22Rv1 (cell line): ENCODE measurements around the gene CDKN3.
"Not testable (repeated sequence)": the region's sequence is repeated elsewhere in the genome, so short reads cannot be mapped to it uniquely, and the experiment has no call there.

Experiments used
- H3K27ac ChIP-seq: fragments of 450-650 bp; 2 replicates; pipeline ENCODE4 v1.5.1; 2017
- ZFX ChIP-seq: fragments of 450-650 bp; IDR thresholded peaks from 2 replicates; pipeline ENCODE4 v1.6.1; 2017; ENCODE audit warnings: antibody characterized with exemption, borderline replicate concordance
- TF ChIP-seq, protein P1 (sequence below): fragments of 450-650 bp; IDR thresholded peaks from 2 replicates; pipeline ENCODE4 v1.5.1; 2017; ENCODE audit warnings: mild to moderate bottlenecking

CDKN3 gene

DNA sequence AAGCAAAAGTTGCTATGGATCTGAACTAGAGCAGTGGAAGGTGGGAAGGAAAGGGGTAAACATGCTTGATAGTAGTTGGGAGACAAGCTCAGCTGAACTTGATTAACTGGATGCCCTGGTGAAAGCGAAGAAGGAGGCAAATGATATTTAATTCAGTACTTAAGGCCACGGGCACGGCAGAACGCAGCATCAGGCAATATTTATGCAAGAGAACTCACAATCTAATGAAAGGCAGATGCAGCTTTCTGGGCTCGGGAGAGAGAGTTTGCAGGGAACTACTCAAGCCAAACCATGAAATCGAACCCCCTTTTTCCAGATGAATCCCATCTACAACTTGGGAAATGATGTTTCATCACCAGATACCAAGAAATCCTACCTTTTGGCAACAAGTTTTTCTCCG is 47.9 kb downstream of the CDKN3 start:
- TF ChIP-seq, protein P1, sequence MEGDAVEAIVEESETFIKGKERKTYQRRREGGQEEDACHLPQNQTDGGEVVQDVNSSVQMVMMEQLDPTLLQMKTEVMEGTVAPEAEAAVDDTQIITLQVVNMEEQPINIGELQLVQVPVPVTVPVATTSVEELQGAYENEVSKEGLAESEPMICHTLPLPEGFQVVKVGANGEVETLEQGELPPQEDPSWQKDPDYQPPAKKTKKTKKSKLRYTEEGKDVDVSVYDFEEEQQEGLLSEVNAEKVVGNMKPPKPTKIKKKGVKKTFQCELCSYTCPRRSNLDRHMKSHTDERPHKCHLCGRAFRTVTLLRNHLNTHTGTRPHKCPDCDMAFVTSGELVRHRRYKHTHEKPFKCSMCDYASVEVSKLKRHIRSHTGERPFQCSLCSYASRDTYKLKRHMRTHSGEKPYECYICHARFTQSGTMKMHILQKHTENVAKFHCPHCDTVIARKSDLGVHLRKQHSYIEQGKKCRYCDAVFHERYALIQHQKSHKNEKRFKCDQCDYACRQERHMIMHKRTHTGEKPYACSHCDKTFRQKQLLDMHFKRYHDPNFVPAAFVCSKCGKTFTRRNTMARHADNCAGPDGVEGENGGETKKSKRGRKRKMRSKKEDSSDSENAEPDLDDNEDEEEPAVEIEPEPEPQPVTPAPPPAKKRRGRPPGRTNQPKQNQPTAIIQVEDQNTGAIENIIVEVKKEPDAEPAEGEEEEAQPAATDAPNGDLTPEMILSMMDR = no peak
- H3K27ac ChIP-seq = no peak overlapping the region

DNA sequence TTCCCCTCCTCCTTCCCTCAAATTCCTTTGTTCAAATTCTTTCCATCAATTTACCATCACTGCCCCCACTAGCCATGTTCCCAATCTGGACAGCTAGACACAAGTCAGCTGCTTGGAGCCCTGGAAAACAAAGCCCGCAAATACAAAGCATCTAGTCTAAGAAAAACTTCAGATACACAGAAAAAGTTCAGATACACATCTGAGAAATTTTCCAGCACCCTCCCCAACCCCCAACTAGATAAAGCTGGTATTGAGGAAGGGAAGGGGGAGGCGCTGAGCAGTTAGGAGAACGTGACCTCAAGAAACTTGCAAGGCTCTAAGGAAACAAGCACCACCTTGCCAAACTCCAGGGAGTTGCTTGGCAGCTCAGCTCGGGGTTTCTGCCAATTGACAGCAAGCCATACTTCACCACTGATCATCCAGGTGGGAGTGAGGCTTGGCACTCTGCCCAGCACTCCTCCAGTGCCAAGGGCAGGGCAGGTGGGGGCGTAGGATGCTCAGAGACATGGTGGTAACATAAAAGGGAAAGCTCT is 49.4 kb downstream of the CDKN3 start:
- TF ChIP-seq, protein P1 = no peak
- TF ChIP-seq ZFX = no peak
- no peak overlapping the region for H3K27ac ChIP-seq

- H3K27ac ChIP-seq = no peak overlapping the region
- TF ChIP-seq, protein P1 = no peak
- TF ChIP-seq ZFX = no peak
Observed at GRCh38 chr14:54447231-54447692, 50.5 kb downstream of the CDKN3 start.

DNA sequence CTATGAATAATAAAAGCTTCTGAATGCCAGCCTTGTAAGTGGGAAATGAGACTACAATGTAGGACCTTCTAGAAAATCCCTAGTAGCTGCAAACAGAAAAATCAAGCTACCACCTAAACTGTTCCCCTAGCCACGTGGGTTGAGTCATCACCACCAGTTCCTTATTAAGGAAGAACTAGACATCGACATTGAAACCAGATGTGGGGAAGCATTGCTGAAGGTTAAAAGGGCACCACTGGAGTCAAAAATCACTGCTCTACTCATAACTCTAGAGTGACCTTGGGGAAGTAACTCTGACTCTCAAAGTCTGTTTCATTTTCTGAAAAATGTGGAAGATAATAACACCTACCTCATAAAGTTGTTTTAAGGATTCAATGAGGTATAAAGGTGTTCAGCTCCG is 53.7 kb downstream of the CDKN3 start:
- no peak for TF ChIP-seq ZFX
- TF ChIP-seq, protein P1 = no peak
- no peak overlapping the region for H3K27ac ChIP-seq

DNA sequence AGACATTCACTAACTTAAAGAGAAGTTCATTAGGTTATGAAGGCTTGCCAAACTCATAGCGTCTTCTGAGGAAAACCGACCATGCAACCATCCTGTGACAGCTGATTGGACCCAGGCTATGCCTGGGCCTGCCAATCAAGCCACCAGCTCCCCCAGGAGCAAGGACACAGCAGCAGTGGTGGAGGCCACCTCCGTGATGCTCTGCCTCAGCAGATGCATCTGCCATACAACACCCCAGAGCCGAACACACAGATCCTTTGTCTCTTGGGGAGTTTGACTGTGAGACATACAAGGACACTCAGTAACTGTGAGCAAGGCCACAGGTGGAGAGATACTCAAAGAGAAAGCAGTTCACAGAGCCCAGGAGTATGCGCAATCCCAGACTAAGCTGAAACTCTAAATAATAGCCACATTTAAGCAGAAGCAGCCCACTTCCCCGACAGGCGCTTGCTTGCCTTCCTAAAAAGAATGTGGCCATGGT is 54.4 kb downstream of the CDKN3 start:
- no peak overlapping the region for H3K27ac ChIP-seq
- TF ChIP-seq, protein P1 = no peak
- no peak for TF ChIP-seq ZFX

DNA sequence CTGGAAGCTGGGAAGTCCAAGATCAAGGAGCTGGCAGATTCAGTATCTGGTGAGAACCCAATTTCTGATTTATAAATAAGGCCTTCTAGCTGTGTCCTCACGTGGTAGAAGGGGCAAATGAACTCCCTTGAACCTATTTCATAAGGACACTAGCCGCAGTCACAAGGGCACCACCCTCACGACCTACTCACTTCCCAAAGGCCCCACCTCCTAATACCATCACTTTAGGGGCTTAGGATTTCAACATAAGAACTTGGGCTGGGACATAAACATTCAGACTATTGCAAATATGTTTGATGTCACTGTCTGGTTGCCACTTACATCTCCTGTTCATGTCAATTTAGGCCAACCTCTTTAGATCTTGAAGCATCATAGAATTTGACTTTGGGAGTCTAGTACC is 55.2 kb downstream of the CDKN3 start:
- no peak overlapping the region for H3K27ac ChIP-seq
- no peak for TF ChIP-seq ZFX
- TF ChIP-seq, protein P1 = no peak

- TF ChIP-seq ZFX = no peak
Observed at GRCh38 chr14:54453252-54453651, 56.4 kb downstream of the CDKN3 start.

GRCh38 chr14:54453990-54454389 is 57.2 kb downstream of the CDKN3 start:
- not testable (repeated sequence) for H3K27ac ChIP-seq

More at GRCh38 chr14:54453252-54453651, 56.4 kb downstream of the CDKN3 start:
- H3K27ac ChIP-seq = no peak overlapping the region
